Esophagus squamous epithelium (tissue), 4 donors: ENCODE data around the gene POGLUT2.

ENCODE experiments used
- CTCF ChIP-seq, 6 experiments: fragments of 450-650 bp in 4 of 6; fragments of 200-600 bp in 2 of 6; sonication (generic) in 2 of 6; IDR thresholded peaks; one replicate each; pipeline ENCODE4 v1.5.1; 2016 to 2019; ENCODE audit warnings: antibody characterized with exemption in 6 of 6, mild to moderate bottlenecking in 4 of 6, moderate library complexity in 4 of 6
- POLR2A ChIP-seq, 4 donors: fragments of 450-650 bp; IDR thresholded peaks; one replicate each; pipeline ENCODE4 v1.6.1; 2017; ENCODE audit warnings: antibody characterized with exemption in 4 of 4, mild to moderate bottlenecking in 4 of 4, moderate library complexity in 3 of 4

DNA sequence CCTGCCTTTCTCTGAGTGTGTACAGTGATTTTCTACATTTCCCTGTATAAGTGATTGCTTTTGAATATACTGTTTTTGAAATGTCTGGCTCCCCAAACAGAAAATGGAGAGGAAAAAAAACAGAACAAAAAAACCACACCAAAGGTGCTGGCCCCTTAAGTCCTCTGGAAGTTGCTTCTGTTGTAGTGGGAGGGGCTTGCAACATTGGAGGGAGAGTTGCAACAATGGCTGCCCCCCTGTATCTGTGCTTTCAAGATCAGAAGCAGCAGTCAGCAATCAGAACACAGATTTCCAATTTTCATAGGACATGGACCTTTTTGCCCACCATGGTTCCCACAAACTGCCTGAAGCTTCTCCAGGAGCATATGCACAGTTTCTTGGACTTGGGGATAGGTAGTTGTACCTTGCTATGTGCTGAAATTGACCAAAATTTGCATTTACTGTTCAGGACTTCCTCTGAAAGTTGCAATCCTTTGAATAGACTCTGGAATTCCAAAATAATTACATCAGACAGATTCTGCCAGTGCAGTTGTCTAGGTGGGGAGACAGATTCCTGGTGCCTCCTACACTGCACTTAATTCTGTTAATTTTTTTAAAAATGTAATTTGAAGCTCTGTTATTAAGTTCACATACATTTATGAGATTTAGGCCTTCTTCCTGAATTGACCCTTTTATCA is 14.0 kb upstream of the POGLUT2 start:
- TF ChIP-seq CTCF (IDR thresholded peaks at IDR 0.05) (no peak), POLR2A (IDR thresholded peaks at IDR 0.05) (no peak)
